GM23338 (cell line): ENCODE measurements around the gene PSORS1C2. TPM values are rescaled to one million over a fixed set of nuclear protein-coding genes. Genes with fewer than 3 reads are reported as not detected.

Experiments used
- ATAC-seq: fragments of 200-7000 bp; cut with Tn5 transposase; 3 replicates; pipeline ENCODE4 v1.9.1; 2020
- DNase-seq: peaks from one replicate; pipeline ENCODE4 v3.0.0-alpha.2; 2015; ENCODE audit warnings: low spot score
- H2AFZ ChIP-seq: fragments of 200-600 bp; sonication (generic); 2 replicates; pipeline ENCODE4 v1.8.0; 2016; ENCODE audit warnings: antibody characterized with exemption, mild to moderate bottlenecking, moderate library complexity
- H3F3A ChIP-seq: fragments of 200-600 bp; sonication (generic); replicated peaks from 2 replicates; pipeline ENCODE4 v1.8.0; 2017; ENCODE audit warnings: antibody characterized with exemption, mixed run types, low read depth
- H3K27ac ChIP-seq: fragments of 200-600 bp; sonication (generic); 2 replicates; pipeline ENCODE4 v1.6.1; 2016; ENCODE audit warnings: low read depth
- H3K27me3 ChIP-seq: fragments of 200-600 bp; sonication (generic); 2 replicates; pipeline ENCODE4 v1.8.0; 2016; ENCODE audit warnings: mild to moderate bottlenecking, mixed run types, moderate library complexity; ENCODE audit not compliant: insufficient read depth
- H3K36me3 ChIP-seq: fragments of 200-600 bp; sonication (generic); 2 replicates; pipeline ENCODE4 v1.8.0; 2016; ENCODE audit warnings: mild to moderate bottlenecking; ENCODE audit not compliant: insufficient read depth
- H3K4me1 ChIP-seq: fragments of 200-600 bp; sonication (generic); 2 replicates; pipeline ENCODE4 v1.8.0; 2016; ENCODE audit warnings: mild to moderate bottlenecking, moderate library complexity; ENCODE audit not compliant: insufficient read depth
- H3K4me2 ChIP-seq: fragments of 200-600 bp; sonication (generic); 2 replicates; pipeline ENCODE4 v1.7.1; 2017; ENCODE audit warnings: mixed run types
- H3K4me3 ChIP-seq: fragments of 200-600 bp; sonication (generic); 2 replicates; pipeline ENCODE4 v1.6.1; 2016; ENCODE audit warnings: mixed run types
- H3K79me2 ChIP-seq: fragments of 200-600 bp; sonication (generic); replicated peaks from 2 replicates; pipeline ENCODE4 v1.8.0; 2017; ENCODE audit warnings: mild to moderate bottlenecking; ENCODE audit not compliant: insufficient read depth
- H3K9me2 ChIP-seq: fragments of 200-600 bp; sonication (generic); 2 replicates; pipeline ENCODE4 v1.8.0; 2017; ENCODE audit not compliant: insufficient read depth
- H4K20me1 ChIP-seq: fragments of 200-600 bp; sonication (generic); replicated peaks from 2 replicates; pipeline ENCODE4 v1.8.0; 2017; ENCODE audit warnings: mild to moderate bottlenecking; ENCODE audit not compliant: insufficient read depth
- H3K27ac Mint-ChIP-seq: 2 replicates; pipeline ENCODE4 v1.8.0; 2020; ENCODE audit warnings: inconsistent platforms, mild to moderate bottlenecking, moderate library complexity, mixed read lengths
- H3K27me3 Mint-ChIP-seq: 3 replicates; pipeline ENCODE4 v1.8.0; 2022; ENCODE audit warnings: low read depth, mild to moderate bottlenecking, moderate library complexity, mixed read lengths, inconsistent platforms; ENCODE audit not compliant: insufficient read depth, poor library complexity
- H3K36me3 Mint-ChIP-seq: 3 replicates; pipeline ENCODE4 v1.8.0; 2021; ENCODE audit warnings: low read depth, mild to moderate bottlenecking, inconsistent platforms, moderate library complexity, mixed read lengths
- H3K4me1 Mint-ChIP-seq: 3 replicates; pipeline ENCODE4 v1.8.0; 2020; ENCODE audit warnings: mild to moderate bottlenecking, inconsistent platforms, mixed read lengths
- H3K4me3 Mint-ChIP-seq: 3 replicates; pipeline ENCODE4 v1.8.0; 2021; ENCODE audit warnings: moderate library complexity, mild to moderate bottlenecking, inconsistent platforms, mixed read lengths
- H3K9me3 Mint-ChIP-seq: 3 replicates; pipeline ENCODE4 v1.8.0; 2020; ENCODE audit warnings: moderate library complexity, mild to moderate bottlenecking, inconsistent platforms, mixed read lengths
- CTCF ChIP-seq, 2 experiments: fragments of 200-600 bp in 1 of 2; sonication (generic) in 1 of 2; conservative IDR thresholded peaks; 2 replicates each; pipeline versions ENCODE4 v1.5.1 to v1.6.1; 2016 to 2017; ENCODE audit warnings: antibody characterized with exemption in 2 of 2, low read depth in 2 of 2, mild to moderate bottlenecking in 2 of 2, moderate library complexity in 1 of 2
- EZH2 ChIP-seq: fragments of 200-600 bp; sonication (generic); IDR thresholded peaks from one replicate; pipeline ENCODE4 v1.8.0; 2017; ENCODE audit warnings: antibody characterized with exemption, mild to moderate bottlenecking, low read depth; ENCODE audit not compliant: unreplicated experiment
- EZH2phosphoT487 ChIP-seq: fragments of 200-600 bp; sonication (generic); IDR thresholded peaks from one replicate; pipeline ENCODE4 v1.8.1; 2018; ENCODE audit warnings: antibody characterized with exemption; ENCODE audit not compliant: unreplicated experiment
- NANOG ChIP-seq: IDR thresholded peaks from 2 replicates; pipeline ENCODE4 v1.6.1; 2016; ENCODE audit warnings: antibody characterized with exemption, borderline replicate concordance
- POLR2AphosphoS5 ChIP-seq: IDR thresholded peaks from 2 replicates; pipeline ENCODE4 v1.6.1; 2016; ENCODE audit warnings: antibody characterized with exemption, low read depth
- ZNF114 ChIP-seq: fragments of 250-450 bp; sonication (Bioruptor Pico); IDR thresholded peaks from 2 replicates; pipeline ENCODE4 v1.5.0; 2020; ENCODE audit warnings: mild to moderate bottlenecking, moderate library complexity
- ZNF331 ChIP-seq: fragments of 250-450 bp; sonication (Bioruptor Pico); IDR thresholded peaks from 2 replicates; pipeline ENCODE4 v1.5.0; 2020; ENCODE audit warnings: low read depth, mild to moderate bottlenecking, moderate library complexity
- ZNF462 ChIP-seq: fragments of 250-450 bp; sonication (Bioruptor Pico); IDR thresholded peaks from 2 replicates; pipeline ENCODE4 v1.5.0; 2020; ENCODE audit warnings: mild to moderate bottlenecking, moderate library complexity
- polyA plus RNA-seq: library from polyadenylated mRNA; unstranded; fragments of >200 nt; fragmentation: Nextera tagmentation; extraction: Ambion mirVana; gene quantifications from 2 replicates; pipeline ENCODE4 v1.2.1, GENCODE V29; 2016
- total RNA-seq: library from RNA; depleted of rRNA; stranded (reverse); fragments of >200 nt; shearing (Covaris generic); gene quantifications from 2 replicates; pipeline ENCODE4 v1.2.3, GENCODE V29; 2014

PSORS1C2 gene
- total and polyA plus RNA-seq, 2 experiments from 2014 or later: 0.47 TPM; not detected in 1

DNA sequence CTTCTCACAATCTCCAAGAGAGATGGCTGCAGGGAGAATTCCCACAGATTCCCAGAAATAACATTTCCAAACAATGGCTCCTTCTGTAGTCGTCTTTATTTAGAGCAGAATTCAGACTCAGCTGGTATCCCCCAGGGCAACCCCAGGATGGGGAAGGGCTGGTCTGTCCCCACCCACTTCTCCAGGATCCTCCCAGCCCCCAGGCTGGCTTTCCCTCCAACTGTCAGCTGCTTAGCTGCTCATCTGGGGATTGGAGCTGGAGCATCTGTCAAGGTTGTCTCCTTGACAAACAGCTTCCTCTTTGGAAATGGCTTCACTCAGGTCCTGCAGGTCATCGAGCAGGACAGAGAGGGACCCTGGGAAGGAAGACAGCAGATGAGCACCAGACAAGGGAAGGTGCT is 3.5 kb upstream of the PSORS1C2 start (continued):
- TF ChIP-seq ZNF462 (no peak), CTCF (conservative IDR thresholded peaks at IDR 0.05; ENCODE audit: low read depth in 2 of 2) (no peak)

- no peak overlapping the region for H3K4me2 ChIP-seq
- no peak overlapping the region for H3K4me3 Mint-ChIP-seq
- TF ChIP-seq POLR2AphosphoS5 (no peak), ZNF114 (CRISPR knock-in tag) (no peak), EZH2 (no peak), ZNF331 (CRISPR knock-in tag) (no peak), EZH2phosphoT487 (no peak), NANOG (no peak), ZNF462 (no peak)
These were observed 1.8 kb upstream of the PSORS1C2 start for GRCh38 chr6:31140643-31141042.

More at GRCh38 chr6:31140643-31141042, 1.8 kb upstream of the PSORS1C2 start:
- Mint-ChIP-seq H3K4me1 (peaks cover 44% of the 10 kb centered on the region), H3K9me3 (peaks cover 8% of the 10 kb centered on the region; the same call in 2 of the 3 replicates), H3K27me3 (peaks cover 14% of the 10 kb centered on the region), H3K27ac (no peak overlapping the region), H3K36me3 (peaks cover 26% of the 10 kb centered on the region)
- no peaks in the 10 kb centered on the region for H4K20me1 ChIP-seq
- H3K4me3 ChIP-seq: no peak overlapping the region
- DNase-seq (no peak), ATAC-seq (no peak)
- no peaks in the 10 kb centered on the region for H3F3A ChIP-seq
- peaks cover 7% of the 10 kb centered on the region; the same call in 1 of the 2 replicates for H3K4me1 ChIP-seq
- 0 out of 2 replicates have a peak, but pooled peaks cover 3% of the 10 kb centered on the region for H3K9me2 ChIP-seq
- H3K27ac ChIP-seq: no peak overlapping the region
- H3K36me3 ChIP-seq: peaks cover 7% of the 10 kb centered on the region
- H3K79me2 ChIP-seq: no peaks in the 10 kb centered on the region
- H2AFZ ChIP-seq: no peak overlapping the region
- no peaks in the 10 kb centered on the region for H3K27me3 ChIP-seq
